ENCODE data around the gene TSHZ2. TPM values are rescaled to one million over a fixed set of nuclear protein-coding genes. Genes with fewer than 3 reads are reported as not detected.

TSHZ2 gene
- total and polyA plus RNA-seq, 12 donors, result 1.5 to 6.2 (median 4.5) TPM

DNA sequence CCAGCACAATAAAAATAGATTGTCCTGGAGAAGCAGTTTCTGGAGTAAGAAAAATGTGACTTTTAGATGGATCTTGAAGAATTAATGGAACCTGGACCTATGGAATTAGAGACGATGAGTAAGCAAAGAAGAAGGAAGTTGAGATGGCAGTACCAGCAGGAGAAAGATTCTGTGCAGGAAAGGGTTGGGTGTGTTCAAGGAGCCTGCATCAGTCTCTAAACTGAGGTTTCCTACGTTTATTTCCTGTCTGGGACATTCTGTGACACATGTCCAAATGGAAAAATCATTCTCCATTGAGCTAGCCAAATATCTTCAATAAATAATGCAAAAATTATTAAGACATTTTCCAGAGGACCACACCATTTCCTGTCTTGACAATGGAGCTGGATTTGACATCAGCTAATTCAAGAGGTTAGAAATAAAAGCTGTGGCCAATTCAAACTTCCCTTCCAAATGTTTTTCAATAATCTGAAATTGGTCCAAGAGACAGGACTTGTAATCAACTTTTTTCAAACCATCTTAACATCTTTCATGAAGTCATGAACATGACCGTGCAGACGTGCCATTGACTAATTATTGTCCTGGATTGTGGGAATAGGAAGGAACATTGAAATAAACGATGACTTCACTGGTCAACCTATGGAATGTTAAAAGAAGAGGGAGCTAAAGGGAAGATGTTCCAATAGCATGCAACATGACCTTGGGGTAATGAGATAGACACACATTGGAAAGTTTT is 423.2 kb downstream of the TSHZ2 start:
- ATAC-seq (peak; percentile 65 to 94 (median 85)), DNase-seq (no peak)
- TF ChIP-seq, protein P1, sequence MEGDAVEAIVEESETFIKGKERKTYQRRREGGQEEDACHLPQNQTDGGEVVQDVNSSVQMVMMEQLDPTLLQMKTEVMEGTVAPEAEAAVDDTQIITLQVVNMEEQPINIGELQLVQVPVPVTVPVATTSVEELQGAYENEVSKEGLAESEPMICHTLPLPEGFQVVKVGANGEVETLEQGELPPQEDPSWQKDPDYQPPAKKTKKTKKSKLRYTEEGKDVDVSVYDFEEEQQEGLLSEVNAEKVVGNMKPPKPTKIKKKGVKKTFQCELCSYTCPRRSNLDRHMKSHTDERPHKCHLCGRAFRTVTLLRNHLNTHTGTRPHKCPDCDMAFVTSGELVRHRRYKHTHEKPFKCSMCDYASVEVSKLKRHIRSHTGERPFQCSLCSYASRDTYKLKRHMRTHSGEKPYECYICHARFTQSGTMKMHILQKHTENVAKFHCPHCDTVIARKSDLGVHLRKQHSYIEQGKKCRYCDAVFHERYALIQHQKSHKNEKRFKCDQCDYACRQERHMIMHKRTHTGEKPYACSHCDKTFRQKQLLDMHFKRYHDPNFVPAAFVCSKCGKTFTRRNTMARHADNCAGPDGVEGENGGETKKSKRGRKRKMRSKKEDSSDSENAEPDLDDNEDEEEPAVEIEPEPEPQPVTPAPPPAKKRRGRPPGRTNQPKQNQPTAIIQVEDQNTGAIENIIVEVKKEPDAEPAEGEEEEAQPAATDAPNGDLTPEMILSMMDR (IDR thresholded peaks at IDR 0.05), result no peak
- 48 to 62% methylated on average over 5 of the region's 5 CpGs for WGBS, 2 donors
- Histone ChIP-seq H3K27me3 (no peaks in the 10 kb centered on the region), H3K9me3 (peaks cover 0 to 4% (median 0%) of the 10 kb centered on the region in 11 donors), H3K4me1 (peaks cover 0 to 18% (median 6%) of the 10 kb centered on the region in 9 donors), H3K27ac (peak overlapping the region; percentile 18 to 75 (median 62)), H3K36me3 (no peaks in the 10 kb centered on the region), H3K4me3 (no peak overlapping the region)
- intact Hi-C loops (cut with DNase I), result loop anchor here in 1 of 10 donors (2.0 kb wide), 1 partner anchor 13 kb away; no protein-coding TSS in a partner anchor

DNA sequence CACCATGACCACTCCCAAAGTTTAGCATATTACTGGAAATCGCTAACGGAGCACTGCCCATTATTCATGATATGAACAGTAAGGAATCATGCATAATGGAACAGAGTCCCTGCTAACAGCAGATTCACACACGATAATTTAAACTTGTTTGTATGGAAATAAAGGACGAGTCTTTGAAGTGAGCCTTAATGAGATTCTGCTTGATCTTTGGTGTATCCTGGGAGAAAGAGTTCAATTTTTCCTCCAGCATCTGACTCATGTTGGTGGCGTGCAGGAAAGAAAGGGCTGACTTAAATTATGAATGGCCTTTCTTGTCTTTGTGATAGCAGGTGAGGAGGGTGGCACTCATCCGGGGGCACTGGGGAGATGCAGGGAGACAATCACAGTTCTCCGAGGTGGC is 426.9 kb downstream of the TSHZ2 start:
- intact Hi-C loops (cut with DNase I), result no loop called here
- DNase-seq (no peak), ATAC-seq (no peak)
- H3K9me3 ChIP-seq, result peaks cover 0 to 26% (median 0%) of the 10 kb centered on the region in 11 donors
- H3K4me3 ChIP-seq, result no peak overlapping the region
- H3K27me3 ChIP-seq, result no peaks in the 10 kb centered on the region
- WGBS, 2 donors, result 91 to 92% methylated on average over 7 of the region's 7 CpGs
- H3K36me3 ChIP-seq, result no peaks in the 10 kb centered on the region
- H3K27ac ChIP-seq, result no peak overlapping the region
- H3K4me1 ChIP-seq, result peaks cover 0 to 13% (median 4%) of the 10 kb centered on the region in 9 donors
- TF ChIP-seq, protein P1 (IDR thresholded peaks at IDR 0.05), result no peak

GRCh38 chr20:53399592-53400335 is 427.6 kb downstream of the TSHZ2 start:
- H3K4me3 ChIP-seq, result no peak overlapping the region
- H3K4me1 ChIP-seq, result peaks cover 0 to 10% (median 4%) of the 10 kb centered on the region in 9 donors
- H3K36me3 ChIP-seq, result no peaks in the 10 kb centered on the region
- peak in 2 of 8 donors; percentile 53 to 77 for ATAC-seq
- intact Hi-C loops (cut with DNase I), result loop anchor here in 1 of 10 donors (10.0 kb wide), 1 partner anchor 545 kb away; no protein-coding TSS in a partner anchor
- TF ChIP-seq, protein P1 (IDR thresholded peaks at IDR 0.05), result no peak
- no peak overlapping the region for H3K27ac ChIP-seq
- H3K9me3 ChIP-seq, result peaks cover 0 to 26% (median 0%) of the 10 kb centered on the region in 11 donors
- 58 to 67% methylated on average over 9 of the region's 9 CpGs for WGBS, 2 donors
- DNase-seq, result peak in 1 of 2 donors; percentile 37
- H3K27me3 ChIP-seq, result no peaks in the 10 kb centered on the region

GRCh38 chr20:53402233-53403005 is 430.3 kb downstream of the TSHZ2 start:
- WGBS, 2 donors, result 86 to 90% methylated on average over 4 of the region's 4 CpGs
- no peak for DNase-seq
- TF ChIP-seq, protein P1 (IDR thresholded peaks at IDR 0.05), result no peak
- ATAC-seq, result peak in 1 of 8 donors; percentile 7
- no peak overlapping the region for H3K4me3 ChIP-seq
- no peaks in the 10 kb centered on the region for H3K27me3 ChIP-seq
- H3K36me3 ChIP-seq, result no peaks in the 10 kb centered on the region
- intact Hi-C loops (cut with DNase I), result loop anchor here in 1 of 10 donors (10.0 kb wide), 1 partner anchor 542 kb away; no protein-coding TSS in a partner anchor
- H3K4me1 ChIP-seq, result no peaks in the 10 kb centered on the region
- no peak overlapping the region for H3K27ac ChIP-seq
- H3K9me3 ChIP-seq, result peaks cover 0 to 26% (median 0%) of the 10 kb centered on the region in 11 donors

Data from heart right ventricle (tissue), 16 donors.